Activated CD8-positive, alpha-beta memory T cell treated with anti-CD3 and anti-CD28 coated beads for 4 hours (primary cell): ENCODE measurements around the gene MCHR1.
"Not testable (repeated sequence)": the region's sequence is repeated elsewhere in the genome, so short reads cannot be mapped to it uniquely, and the experiment has no call there.

ENCODE experiments used
- DNase-seq, 2 donors: peaks; one replicate each; pipeline ENCODE4 v3.0.0-alpha.2; 2020; ENCODE audit warnings: low read depth in 2 of 2

The MCHR1 gene

DNA sequence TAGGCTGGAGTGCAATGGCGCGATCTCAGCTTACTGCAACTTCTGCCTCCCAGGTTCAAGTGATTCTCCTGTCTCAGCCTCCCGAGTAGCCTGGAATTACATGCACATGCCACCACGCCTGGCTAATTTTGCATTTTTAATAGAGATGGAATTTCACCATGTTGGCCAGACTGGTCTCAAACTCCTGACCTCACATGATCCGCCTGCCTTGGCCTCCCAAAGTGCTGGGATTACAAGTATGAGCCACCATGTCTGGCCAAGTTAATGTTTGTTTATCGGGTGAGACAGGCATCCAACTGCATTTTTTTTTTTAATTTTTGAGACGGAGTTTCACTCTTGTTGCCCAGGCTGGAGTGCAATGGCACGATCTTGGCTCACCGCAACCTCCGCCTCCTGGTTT lies 22.6 kb upstream of the MCHR1 start:
- not testable (repeated sequence) for DNase-seq

DNA sequence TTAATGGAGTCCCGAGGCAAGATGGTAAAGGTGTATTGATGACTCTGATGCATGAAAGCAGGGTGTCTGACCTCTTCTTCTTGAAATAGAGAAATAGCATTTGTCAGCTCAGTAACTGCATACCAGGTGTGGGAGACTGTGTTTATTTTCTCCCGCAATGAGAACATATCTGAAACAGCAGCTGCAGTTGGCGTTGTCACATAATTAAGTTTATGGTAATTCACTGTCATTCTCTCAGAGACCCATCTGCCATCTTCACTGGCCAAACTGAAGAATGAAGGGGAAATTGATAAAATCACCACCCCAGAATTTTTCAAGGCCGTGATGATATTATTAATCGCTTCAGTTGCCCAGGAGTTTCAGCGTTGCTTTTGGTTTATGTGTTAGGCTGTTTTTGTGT lies 20.1 kb upstream of the MCHR1 start:
- no peak for DNase-seq

DNA sequence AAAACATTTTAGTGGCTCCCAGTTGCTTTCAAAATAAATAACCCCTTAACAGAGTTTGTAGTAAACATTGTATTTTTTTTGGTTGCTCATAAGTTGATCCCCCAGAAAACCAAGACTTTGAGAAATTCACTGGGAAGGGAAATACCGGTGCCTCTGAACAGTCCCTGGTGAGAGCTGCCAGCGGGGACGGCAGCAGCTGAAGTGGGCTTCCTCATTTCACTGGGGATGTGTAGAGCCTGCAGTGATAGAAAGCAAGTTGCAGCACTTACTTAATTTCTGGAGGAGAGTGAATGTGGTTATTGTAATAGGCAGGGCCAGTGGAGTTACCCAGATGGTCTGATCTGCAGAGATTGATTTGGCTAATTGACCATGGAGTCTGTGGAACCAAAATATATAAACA lies 18.6 kb upstream of the MCHR1 start:
- DNase-seq = no peak

DNA sequence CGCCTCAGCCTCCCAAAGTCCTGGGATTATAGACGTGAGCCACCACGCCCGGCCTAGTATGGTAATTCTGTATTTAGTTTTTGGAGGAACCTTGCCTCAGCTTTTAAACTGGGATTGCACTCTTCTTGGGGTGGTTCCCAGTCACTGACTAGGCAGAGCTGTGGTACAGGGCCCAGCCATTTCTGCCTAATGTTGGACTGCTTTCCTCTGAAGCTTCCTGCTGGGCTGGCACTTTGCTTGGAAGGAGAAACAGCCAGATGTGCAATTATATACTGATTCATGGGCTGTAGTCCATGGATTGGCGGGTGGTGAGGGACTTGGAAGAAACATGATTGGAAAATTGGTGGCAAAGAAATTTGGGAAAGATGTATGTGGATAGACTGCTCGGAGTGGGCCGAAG lies 17.6 kb upstream of the MCHR1 start:
- DNase-seq = no peak

DNA sequence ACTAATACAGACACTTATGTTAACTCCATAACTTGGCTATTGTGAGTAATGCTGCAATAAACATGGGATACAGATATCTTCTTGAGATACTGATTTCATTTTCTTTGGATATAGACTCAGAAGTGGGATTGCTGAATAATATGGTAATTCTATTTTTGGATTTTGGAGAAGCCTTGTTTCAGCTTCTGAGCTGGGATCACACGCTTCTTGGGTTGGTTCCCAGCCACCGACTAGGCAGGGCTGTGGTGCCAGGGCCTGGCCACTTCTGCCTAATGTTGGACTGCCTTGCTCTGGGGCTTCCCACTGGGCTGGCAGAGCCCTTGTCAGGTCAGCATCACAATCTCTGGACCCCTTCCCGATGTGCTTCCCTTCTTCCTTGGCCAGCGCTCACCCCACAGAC lies 14.0 kb upstream of the MCHR1 start:
- DNase-seq = no peak

DNA sequence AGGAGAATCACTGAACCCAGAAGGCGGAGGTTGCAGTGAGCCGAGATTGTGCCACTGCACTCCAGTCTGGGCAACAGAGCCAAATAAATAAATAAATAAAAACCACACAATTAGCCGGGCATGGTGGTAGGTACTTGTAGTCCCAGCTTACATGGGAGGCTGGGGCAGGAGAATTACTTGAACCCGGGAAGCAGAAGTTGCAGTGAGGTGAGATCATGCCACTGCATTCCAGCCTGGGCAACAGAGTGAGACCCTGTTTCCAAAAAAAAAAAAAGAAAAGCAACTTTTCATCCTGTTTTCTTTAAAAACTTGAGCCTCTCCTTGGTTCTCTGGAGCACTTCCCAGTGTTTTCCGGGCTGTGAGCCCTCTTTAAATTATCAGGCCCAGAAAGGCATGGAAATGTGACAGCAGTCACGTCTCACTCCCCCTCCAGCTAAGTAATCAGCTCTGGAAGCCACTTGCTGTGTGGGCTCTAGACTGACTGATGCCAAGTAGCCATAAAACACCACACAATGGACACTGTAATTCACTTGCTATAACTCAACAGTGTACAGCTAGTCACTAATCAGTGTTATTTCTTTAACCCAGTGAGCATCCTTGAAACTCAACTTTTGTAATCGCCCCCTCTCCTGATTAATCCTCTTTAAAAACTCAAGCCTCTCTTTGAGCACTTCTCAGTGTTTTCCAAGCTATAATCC lies 13.0 kb upstream of the MCHR1 start:
- no peak for DNase-seq

DNA sequence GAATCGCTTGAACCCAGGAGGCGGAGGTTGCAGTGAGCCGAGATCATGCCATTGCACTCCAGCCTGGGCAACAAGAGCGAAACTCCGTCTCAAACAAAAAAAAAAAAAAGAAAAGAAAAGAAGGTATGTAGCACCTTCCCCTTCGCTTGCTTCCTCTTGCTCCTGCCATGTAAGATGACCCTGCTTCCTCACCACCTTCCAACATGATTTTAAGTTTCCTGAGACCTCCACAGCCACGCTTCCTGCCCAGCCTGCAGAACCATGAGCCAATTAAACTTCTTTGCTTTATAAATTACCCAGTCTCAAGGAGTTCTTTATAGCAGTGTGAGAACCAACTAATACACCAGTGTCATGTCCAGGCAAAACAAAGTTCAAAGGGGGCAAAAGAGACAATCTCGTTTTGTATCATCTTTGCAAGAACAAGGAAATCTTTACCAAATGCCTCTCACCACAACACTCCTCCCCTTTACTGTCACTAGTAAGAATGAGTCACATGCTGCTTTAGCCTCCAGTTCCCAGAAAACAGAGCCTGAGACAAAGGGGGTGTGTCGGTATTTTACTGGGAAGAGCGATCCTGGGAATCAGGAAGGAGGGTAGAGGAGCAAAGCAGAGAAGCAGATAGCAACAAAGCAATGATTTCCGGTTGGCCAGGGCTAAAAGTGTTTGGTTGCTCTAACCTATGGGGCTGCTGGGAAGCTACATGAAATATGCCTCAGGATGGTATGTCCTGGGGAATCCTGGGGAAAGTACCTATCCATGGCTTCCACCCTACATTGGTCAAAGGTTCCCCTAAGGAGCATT lies 10.5 kb upstream of the MCHR1 start:
- no peak for DNase-seq

DNA sequence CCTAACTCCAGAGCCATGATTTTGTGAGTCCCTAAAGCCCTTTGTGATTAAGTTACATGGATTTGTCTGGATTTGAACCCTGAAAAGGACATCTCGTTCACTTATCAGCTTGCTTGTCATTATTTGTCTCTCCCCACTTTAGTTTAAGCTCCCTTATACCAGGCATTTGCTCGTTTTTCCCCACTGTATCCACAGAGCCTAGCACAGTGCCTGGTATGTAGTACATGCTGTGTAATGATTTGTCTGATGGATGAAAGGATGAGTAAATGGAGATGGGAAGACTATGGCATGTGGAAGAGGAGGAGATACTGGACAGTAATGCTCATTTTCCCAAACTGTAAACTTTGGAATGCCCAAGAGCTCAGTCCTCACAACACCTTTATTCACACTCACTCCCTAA lies 9.2 kb upstream of the MCHR1 start:
- DNase-seq = no peak

DNA sequence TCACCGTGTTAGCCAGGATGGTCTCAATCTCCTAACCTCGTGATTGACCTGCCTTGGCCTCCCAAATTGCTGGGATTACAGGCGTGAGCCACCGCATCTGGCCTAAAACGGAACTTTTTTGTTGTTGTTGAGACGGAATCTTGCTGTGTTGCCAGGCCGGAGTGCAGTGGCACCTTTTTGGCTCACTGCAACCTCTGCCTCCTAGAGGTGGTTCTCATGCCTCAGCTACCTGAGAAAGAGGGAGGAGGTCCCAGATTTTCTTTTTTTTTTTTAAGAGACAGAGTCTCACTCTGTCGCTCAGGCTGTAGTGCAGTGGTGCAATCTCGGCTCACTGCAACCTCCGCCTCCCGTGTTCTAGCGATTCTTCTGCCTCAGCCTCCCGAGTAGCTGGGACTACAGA lies 7.9 kb upstream of the MCHR1 start:
- DNase-seq = no peak

DNA sequence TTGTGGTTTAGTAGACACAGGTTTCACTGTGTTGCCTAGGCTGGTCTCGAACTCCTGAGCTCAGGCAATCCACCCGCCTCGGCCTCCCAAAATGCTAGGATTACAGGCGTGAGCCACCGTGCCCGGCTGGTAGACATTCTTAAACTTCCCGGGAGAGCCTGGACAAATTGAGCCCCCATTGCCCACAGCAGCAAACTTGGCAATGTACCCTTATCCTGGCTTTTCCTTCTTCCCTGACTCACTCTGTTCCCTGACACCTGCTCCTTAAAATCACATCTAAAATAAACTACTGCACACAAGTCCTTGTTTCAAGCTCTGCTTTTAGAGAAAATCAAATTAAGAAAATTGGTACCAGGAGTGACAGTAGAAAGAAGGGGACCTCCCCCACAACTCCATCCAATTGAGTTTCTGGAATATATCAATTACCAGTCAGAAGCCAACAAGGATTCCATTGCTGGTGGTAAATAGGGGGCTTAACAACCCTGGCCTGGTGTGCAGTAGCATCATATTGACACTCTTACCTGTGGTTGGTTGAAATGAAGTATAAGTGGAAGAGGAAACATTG lies 7.4 kb upstream of the MCHR1 start:
- no peak for DNase-seq

DNA sequence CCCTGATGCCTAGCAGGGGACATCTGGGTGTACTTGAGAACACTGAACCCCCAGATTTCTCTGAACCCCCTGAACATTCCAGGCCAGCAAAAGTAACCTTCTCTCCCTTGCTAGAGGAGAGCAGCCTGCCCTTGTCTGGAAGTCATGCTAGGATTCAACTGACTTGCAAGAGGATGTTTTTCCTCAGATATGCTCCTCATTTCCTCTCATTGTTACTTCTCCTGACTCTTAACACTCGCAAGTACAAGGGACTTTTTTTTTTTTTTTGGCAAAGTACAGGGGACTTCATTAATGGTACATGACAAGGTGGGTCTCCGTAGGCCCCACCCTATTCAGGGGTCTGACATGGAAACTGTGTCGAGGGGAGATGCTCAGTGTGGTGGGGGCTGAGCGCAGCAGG lies 6.3 kb upstream of the MCHR1 start:
- DNase-seq = no peak

DNA sequence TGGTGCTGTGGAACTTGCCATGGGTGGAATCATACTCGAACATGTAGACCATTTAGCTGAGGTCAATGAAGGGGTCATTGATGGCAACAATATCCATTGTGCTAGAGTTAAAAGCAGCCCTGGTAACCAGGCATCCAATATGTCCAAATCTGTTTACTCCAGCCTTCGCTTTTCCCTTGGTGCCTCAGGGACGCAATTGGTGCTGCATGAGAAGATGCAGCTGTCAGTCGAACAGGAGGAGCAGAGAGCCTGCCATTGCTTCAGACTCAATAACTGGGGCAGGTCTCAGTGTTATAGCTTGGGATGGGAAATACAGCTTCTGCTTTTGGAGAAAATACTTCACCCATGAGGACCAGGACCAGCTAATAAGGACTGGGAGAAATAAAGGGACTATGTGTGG lies 5.0 kb upstream of the MCHR1 start:
- DNase-seq = no peak

DNA sequence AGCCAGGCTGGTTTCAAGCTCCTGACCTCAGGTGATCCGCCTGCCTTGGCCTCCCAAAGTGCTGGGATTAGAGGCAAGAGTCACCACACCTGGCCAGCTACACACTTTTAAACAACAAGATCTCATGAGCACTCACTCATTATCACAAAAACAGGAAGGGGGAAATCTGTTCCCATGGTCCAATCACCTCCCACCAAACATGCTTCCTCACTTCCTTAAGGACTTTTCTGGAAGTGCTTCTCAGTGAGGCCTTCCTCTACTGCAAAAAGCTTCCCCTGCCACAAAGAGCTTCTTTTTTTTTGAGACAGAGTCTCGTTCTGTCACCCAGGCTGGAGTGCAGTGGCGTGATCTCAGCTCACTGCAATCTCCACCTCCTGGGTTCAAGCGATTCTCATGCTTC lies 3.1 kb upstream of the MCHR1 start:
- not testable (repeated sequence) for DNase-seq

DNA sequence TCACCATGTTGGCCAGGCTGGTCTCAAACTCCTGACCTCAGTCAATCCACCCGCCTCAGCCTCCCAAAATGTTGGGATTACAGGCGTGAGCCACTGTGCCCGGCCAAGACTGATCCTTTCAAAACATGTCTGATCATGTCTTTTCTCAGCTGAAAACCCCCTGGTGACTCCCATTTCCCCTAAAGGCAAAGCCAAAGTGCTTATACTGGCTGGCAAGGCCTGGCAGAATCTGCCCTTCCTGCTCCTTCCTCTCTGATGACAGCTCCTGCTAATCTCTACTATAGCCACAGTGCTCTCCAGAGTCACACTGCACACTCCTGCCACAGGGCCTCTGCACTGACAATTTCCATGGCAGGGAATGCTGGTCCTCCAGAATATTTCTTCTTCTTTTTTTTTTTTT lies 2.6 kb upstream of the MCHR1 start:
- no peak for DNase-seq

DNA sequence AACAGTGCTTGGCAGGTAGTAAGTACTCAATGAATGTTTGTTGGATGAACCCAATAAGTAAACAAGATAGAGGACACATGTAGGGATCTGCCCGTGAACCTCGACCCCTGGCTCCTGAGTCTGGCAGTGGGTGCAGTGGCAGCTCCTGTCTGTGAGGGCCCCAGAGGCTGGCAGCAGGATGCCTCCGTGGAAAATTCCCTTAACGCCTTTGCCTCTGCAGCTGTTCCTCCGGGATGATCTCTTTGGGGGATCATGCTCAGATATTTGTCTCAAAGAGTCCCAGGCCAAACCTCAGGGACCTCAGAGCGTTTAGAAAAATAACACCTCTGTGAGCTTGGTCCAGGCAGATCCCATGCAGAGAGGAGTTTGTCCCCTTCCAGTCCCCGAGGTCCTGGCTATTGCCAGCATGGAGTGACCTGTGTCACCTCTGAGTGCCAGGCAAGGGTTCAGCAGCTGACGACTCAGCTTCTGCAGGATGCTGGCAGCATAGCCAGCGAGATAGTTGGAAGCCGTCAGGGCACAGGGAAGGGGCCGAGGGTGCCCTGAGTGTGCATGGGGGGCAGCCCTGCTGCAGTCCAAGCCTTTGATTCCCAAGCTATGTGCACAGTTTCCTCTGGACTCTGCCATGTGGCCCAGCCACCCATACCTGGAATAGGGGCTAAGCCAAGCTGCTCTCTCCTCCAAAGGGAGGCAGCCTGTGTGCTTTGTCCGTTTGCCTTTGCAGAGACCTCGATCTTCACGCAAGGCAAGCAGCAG lies 613 bp upstream of the MCHR1 start:
- DNase-seq = no peak

DNA sequence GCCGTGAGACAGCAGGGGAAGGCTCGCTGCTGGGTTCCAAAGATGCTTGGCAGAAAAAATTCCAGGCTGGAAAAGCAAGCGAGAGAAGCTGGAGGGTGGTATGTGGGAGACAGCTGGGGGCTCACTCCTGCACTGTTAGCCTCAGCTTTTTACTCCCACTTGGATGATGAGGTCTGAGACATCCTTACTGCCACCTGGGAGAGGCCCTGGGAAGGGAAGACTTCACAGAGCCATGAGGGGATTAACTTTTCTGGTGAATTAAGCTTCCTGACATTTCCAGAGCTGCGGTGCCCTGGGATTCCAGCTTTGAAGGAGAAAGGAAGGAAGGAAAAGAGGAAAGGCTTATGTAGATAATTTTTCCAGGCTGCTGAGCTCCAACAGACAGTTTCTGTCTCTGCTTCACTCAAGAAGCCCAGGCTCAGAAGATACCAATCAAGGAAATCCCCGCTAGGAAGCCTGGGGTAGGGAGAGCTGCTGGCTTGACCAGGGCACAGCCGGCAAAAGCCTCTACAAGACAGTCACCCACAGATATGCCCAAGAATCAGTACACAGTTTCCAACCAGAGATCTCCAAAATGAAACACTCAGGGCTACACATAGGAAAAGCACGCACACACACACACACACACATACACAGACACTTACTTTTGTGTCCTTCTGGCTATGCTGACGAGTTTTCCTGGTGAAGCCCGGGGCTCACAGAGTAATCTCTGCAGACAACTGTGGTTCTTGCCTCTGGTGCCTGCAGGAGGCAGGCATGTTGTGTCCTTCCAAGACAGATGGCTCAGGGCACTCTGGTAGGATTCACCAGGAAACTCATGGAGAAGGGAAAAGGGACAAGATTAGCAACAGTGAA lies 907 bp downstream of the MCHR1 start:
- no peak for DNase-seq

DNA sequence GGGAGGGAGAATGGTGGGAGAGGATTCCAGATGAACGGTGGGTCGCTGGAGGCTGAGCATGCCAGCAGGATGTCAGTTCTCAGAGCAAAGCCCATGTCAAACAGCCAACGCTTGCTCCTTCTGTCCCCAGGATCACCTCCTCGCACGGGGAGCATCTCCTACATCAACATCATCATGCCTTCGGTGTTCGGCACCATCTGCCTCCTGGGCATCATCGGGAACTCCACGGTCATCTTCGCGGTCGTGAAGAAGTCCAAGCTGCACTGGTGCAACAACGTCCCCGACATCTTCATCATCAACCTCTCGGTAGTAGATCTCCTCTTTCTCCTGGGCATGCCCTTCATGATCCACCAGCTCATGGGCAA lies 1.5 kb downstream of the MCHR1 start:
- DNase-seq = no peak

DNA sequence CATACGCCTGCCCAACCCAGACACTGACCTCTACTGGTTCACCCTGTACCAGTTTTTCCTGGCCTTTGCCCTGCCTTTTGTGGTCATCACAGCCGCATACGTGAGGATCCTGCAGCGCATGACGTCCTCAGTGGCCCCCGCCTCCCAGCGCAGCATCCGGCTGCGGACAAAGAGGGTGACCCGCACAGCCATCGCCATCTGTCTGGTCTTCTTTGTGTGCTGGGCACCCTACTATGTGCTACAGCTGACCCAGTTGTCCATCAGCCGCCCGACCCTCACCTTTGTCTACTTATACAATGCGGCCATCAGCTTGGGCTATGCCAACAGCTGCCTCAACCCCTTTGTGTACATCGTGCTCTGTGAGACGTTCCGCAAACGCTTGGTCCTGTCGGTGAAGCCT lies 2.2 kb downstream of the MCHR1 start:
- no peak for DNase-seq

DNA sequence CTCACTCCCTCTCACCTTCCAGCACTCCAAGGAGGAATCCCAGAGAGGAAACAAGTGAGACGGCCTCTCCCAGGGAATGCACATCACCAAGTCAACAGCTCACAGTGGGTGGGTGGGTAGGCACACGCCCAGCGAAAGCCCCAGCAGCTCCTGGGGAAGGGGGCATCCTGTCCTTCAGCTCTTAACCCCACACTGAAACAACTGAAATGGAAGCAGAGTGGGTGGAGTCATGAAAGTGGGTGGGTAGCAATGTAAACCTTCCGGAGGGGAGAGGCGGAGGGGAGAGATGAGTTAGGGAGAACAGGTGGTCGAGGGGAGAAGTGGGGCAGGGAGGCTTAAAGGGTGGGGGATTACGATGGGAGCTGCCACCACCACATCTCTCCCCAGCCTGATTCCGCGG lies 5.4 kb downstream of the MCHR1 start:
- no peak for DNase-seq

DNA sequence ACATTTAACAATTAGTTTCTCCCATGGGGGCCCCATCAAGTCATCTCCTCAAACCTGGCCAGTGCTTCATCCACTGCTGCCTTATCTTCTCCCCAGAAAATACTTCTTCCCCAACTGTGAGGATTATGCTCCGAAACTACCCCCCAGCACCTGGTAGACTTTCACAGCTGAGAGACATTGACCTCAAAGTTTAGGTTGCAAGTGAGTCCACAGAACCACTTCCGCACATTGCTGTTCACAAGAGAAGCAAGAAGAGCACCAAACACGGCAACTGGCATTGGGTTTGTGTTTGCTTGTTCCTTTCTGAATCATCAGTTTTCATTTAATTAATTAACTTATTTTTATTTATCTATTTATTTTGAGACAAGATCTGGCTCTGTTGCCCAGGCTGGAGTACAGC lies 6.1 kb downstream of the MCHR1 start:
- no peak for DNase-seq

DNA sequence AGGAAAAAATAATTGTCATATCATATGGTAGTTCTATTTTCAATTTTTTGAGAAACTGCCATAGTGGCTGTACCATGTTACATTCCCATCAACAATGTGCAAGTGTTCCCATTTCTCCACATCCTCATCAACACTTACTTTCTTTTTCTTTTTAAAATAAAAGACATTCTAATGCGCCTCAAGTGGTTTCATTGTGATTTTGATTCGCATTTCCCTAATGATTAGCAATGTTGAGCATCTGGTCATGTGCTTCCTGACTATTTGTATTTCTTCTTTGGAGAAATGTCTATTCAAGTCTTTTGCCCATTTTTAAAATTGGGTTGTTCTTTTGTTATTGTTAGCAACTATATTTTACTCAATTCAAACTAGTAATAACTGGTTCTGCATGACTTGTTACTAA lies 8.4 kb downstream of the MCHR1 start:
- DNase-seq = no peak

DNA sequence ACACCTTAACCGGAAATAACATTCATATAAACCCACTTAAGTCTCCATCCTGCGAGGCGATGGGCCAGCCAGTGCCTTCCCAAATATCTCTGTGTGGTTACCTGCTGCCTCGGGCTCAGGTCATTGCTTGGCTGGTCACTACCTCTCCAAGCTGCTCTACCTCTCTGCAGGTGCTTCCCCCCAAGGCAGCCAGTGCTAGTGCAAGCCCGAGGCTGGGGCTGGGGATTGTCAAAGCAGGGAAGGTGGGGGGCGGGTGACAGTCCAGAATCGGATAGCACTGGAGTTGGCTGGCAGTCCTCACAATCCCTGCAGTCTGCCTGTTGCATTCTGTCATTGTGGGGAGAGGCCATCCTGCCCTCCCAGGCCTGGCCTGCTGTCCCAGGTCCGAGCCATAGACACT lies 11.1 kb downstream of the MCHR1 start:
- no peak for DNase-seq
